ENCODE results near the gene CLASP1. TPM values are rescaled to one million over a fixed set of nuclear protein-coding genes. Genes with fewer than 3 reads are reported as not detected.
"Not testable (repeated sequence)": the region's sequence is repeated elsewhere in the genome, so short reads cannot be mapped to it uniquely, and the experiment has no call there.

CLASP1 gene
- total RNA-seq, 1 donor from 2014 or later, result 163 TPM

DNA sequence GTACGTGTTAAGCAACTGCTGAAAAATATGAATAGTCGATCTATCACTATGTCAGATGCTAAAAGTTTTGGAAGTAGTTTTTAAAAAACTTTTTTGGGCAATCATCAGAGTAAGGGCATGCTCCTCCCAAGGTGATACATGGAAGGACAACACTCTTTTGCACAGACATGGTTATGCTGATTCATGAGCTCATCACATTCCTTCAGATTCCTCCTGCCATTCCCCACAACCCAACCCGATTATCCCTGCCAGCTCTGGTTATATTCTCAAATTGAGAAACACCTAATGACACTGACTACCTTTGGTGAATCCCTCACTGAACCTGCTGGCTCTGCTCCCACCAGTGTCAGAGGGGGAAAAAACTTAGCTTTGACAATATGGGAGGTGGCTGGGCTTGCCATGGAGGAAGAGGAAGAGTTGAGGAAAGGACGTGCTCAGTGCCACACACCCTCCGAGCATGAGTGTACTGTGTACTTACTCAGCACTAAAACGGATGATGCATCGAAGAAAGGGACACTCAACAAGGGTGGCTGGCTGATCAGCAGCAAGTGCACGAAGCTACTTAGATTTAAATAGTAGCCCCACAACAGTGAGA is 202.5 kb downstream of the CLASP1 start:
- H3K27ac Mint-ChIP-seq (ENCODE audit: unreplicated experiment), result no peak overlapping the region

DNA sequence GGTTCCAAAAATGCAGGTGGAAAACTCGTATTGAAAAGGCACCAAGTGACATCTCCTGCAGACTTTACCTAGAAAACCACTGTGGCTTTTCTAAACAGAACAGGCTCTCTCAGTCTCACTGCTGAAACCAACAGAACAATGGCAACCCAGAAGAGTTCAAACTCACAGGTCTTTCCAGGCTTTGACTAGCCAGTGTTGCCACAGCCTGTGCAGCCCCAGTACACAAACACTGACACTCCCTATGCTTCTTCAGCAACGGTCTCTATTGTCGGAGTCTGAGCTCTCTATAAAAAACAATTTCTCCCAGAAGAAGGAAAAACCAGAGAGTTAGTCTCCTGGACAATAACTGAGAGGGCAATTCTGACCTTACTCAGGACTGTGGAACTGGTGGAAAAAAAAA is 206.4 kb downstream of the CLASP1 start:
- no peak for DNase-seq
- peak overlapping the region; percentile 66 for H3K27ac Mint-ChIP-seq (ENCODE audit: unreplicated experiment)
- peaks cover 4% of the 10 kb centered on the region for H3K36me3 Mint-ChIP-seq (ENCODE audit: unreplicated experiment)
- H3K4me3 Mint-ChIP-seq (ENCODE audit: unreplicated experiment), result no peak overlapping the region
- no peaks in the 10 kb centered on the region for H3K27me3 Mint-ChIP-seq (ENCODE audit: unreplicated experiment)
- no peaks in the 10 kb centered on the region for H3K9me3 Mint-ChIP-seq (ENCODE audit: unreplicated experiment)
- TF ChIP-seq, protein P1, sequence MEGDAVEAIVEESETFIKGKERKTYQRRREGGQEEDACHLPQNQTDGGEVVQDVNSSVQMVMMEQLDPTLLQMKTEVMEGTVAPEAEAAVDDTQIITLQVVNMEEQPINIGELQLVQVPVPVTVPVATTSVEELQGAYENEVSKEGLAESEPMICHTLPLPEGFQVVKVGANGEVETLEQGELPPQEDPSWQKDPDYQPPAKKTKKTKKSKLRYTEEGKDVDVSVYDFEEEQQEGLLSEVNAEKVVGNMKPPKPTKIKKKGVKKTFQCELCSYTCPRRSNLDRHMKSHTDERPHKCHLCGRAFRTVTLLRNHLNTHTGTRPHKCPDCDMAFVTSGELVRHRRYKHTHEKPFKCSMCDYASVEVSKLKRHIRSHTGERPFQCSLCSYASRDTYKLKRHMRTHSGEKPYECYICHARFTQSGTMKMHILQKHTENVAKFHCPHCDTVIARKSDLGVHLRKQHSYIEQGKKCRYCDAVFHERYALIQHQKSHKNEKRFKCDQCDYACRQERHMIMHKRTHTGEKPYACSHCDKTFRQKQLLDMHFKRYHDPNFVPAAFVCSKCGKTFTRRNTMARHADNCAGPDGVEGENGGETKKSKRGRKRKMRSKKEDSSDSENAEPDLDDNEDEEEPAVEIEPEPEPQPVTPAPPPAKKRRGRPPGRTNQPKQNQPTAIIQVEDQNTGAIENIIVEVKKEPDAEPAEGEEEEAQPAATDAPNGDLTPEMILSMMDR (IDR thresholded peaks at IDR 0.05; ENCODE audit: partially characterized antibody, unreplicated experiment), result no peak
- H3K4me1 Mint-ChIP-seq (ENCODE audit: low read depth, unreplicated experiment), result no peaks in the 10 kb centered on the region

More for the DNA sequence above, 202.5 kb downstream of the CLASP1 start:
- H3K4me3 Mint-ChIP-seq (ENCODE audit: unreplicated experiment), result no peak overlapping the region
- DNase-seq, result no peak
- no peaks in the 10 kb centered on the region for H3K27me3 Mint-ChIP-seq (ENCODE audit: unreplicated experiment)
- H3K36me3 Mint-ChIP-seq (ENCODE audit: unreplicated experiment), result peaks cover 4% of the 10 kb centered on the region
- no peaks in the 10 kb centered on the region for H3K4me1 Mint-ChIP-seq (ENCODE audit: low read depth, unreplicated experiment)
- peaks cover 1% of the 10 kb centered on the region for H3K9me3 Mint-ChIP-seq (ENCODE audit: unreplicated experiment)
- TF ChIP-seq, protein P1 (IDR thresholded peaks at IDR 0.05; ENCODE audit: partially characterized antibody, unreplicated experiment), result no peak

DNA sequence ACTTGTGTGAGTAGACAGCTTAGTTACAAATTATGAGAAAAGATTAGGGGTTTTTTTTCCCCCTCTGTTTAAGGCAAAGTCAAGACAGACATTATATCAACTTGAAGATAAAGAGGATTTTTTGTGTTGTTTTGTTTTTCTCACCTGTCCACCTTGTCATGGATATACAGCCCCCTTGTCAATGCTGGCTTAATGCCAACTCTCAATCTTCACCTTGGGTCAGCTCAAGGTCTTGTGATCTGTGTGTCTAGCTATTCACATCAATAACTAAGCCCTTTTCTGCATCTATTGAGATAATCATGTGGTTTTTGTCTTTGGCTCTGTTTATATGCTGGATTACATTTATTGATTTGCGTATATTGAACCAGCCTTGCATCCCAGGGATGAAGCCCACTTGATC is 211.0 kb downstream of the CLASP1 start:
- not testable (repeated sequence) for H3K27me3 Mint-ChIP-seq (ENCODE audit: unreplicated experiment); H3K27ac Mint-ChIP-seq (ENCODE audit: unreplicated experiment)

DNA sequence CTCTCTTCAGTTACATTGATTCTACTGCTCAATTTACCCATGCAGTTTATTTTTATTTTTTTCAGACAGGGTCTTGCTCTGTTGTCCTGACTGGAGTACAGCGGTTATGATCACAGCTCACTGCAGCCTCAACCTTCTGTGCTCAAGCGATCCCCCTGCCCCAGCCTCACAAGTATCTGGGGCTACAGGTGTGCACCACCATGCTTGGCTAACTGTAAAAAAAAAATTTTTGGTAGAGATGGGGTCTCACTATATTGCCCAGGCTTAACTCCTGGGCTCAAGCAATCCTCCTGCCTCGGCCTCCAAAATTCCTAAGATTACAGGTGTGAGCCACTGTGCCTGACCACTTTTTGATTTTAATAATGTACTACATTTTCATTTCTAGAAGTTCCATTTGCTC is 212.3 kb downstream of the CLASP1 start:
- no peak overlapping the region for H3K27ac Mint-ChIP-seq (ENCODE audit: unreplicated experiment)
- no peak for DNase-seq

More for the DNA sequence above, 211.0 kb downstream of the CLASP1 start:
- DNase-seq; H3K36me3 Mint-ChIP-seq (ENCODE audit: unreplicated experiment); H3K9me3 Mint-ChIP-seq (ENCODE audit: unreplicated experiment); H3K4me3 Mint-ChIP-seq (ENCODE audit: unreplicated experiment); H3K4me1 Mint-ChIP-seq (ENCODE audit: low read depth, unreplicated experiment): not testable (repeated sequence)

DNA sequence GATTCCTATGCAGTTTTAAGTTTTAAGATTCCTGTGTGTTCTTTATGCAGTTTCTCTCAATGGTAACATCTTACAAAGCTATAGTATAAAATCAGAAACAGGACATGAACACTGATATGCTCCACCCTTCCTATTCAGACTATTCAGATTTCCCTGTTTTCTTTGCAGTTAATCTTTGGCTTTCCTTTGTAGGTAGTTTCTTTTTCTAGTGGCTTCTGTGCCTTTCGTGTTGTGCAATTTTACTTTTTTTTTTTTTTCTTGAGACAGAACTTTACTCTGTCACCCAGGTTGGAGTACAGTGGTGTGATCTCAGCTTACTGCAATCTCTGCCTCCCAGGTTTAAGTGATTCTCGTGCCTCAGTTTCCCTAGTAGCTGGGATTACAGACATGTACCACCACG is 213.5 kb downstream of the CLASP1 start:
- no peak overlapping the region for H3K4me3 Mint-ChIP-seq (ENCODE audit: unreplicated experiment)
- TF ChIP-seq, protein P1 (IDR thresholded peaks at IDR 0.05; ENCODE audit: partially characterized antibody, unreplicated experiment), result no peak
- no peak overlapping the region for H3K27ac Mint-ChIP-seq (ENCODE audit: unreplicated experiment)

More for the DNA sequence above, 212.3 kb downstream of the CLASP1 start:
- no peaks in the 10 kb centered on the region for H3K4me1 Mint-ChIP-seq (ENCODE audit: low read depth, unreplicated experiment)
- H3K36me3 Mint-ChIP-seq (ENCODE audit: unreplicated experiment), result no peaks in the 10 kb centered on the region
- TF ChIP-seq, protein P1 (IDR thresholded peaks at IDR 0.05; ENCODE audit: partially characterized antibody, unreplicated experiment), result no peak
- H3K4me3 Mint-ChIP-seq (ENCODE audit: unreplicated experiment), result no peak overlapping the region
- peaks cover 2% of the 10 kb centered on the region for H3K9me3 Mint-ChIP-seq (ENCODE audit: unreplicated experiment)
- no peaks in the 10 kb centered on the region for H3K27me3 Mint-ChIP-seq (ENCODE audit: unreplicated experiment)

More for the DNA sequence above, 213.5 kb downstream of the CLASP1 start:
- DNase-seq, result no peak
- Mint-ChIP-seq H3K27me3 (ENCODE audit: unreplicated experiment) (no peaks in the 10 kb centered on the region), H3K4me1 (ENCODE audit: low read depth, unreplicated experiment) (no peaks in the 10 kb centered on the region), H3K9me3 (ENCODE audit: unreplicated experiment) (peaks cover 2% of the 10 kb centered on the region), H3K36me3 (ENCODE audit: unreplicated experiment) (no peaks in the 10 kb centered on the region)

Data from glutamatergic neuron (in vitro differentiated cells).